HepG2 (cell line): ENCODE data around the gene TMEM154. TPM values are rescaled to one million over a fixed set of nuclear protein-coding genes. Genes with fewer than 3 reads are reported as not detected.

Experiments used
- ATAC-seq: fragments of 200-7000 bp; cut with Tn5 transposase; 3 replicates; pipeline ENCODE4 v1.9.1; 2020; ENCODE audit warnings: mild to moderate bottlenecking, moderate library complexity
- BruUV-seq: library from RNA; stranded (reverse); fragments of 400-500 nt; replicated peaks from 2 replicates; lab custom pipeline; 2021; lab: Mats Ljungman, UMichigan
- CTCF ChIA-PET: fragments of 300-600 bp; formaldehyde crosslinking; extraction: SDS; loops from one replicate; lab custom pipeline; 2021; ENCODE audit warnings: low total read pairs, inconsistent platforms, low intra/inter-chr PET ratio; lab: Yijun Ruan, JAX
- POLR2A ChIA-PET: fragments of 350-600 bp; sonication (Branson Sonifier 250); formaldehyde crosslinking; loops from one replicate; lab custom pipeline; 2020; ENCODE audit warnings: antibody characterized with exemption, inconsistent platforms; lab: Yijun Ruan, JAX
- DNase-seq: peaks from one replicate; pipeline ENCODE4 v3.0.0-alpha.2; 2015; ENCODE audit warnings: low spot score
- FAIRE-seq: peaks from 3 replicates; lab custom pipeline; 2011; peaks lifted over from hg19 to GRCh38; lab: Jason Lieb, UNC
- H2AFZ ChIP-seq: one replicate; pipeline ENCODE4 v1.6.1; 2011; ENCODE audit warnings: low read length, inconsistent platforms
- H3K27ac ChIP-seq: fragments of 300-600 bp; 3 replicates; pipeline ENCODE4 v1.8.0; 2011; ENCODE audit warnings: mixed run types, mild to moderate bottlenecking, mixed read lengths, low read length, inconsistent platforms; ENCODE audit not compliant: insufficient read depth; ENCODE audit errors: extremely low read length
- H3K27me3 ChIP-seq, 2 experiments: fragments of 200-600 bp in 1 of 2; 2 replicates in 1 of 2; 3 replicates in 1 of 2; pipeline versions ENCODE4 v1.6.0 to v1.8.0; 2011; ENCODE audit warnings: low read length in 2 of 2, mild to moderate bottlenecking in 2 of 2, moderate library complexity in 2 of 2, inconsistent platforms in 1 of 2; ENCODE audit not compliant: insufficient read depth in 2 of 2, control insufficient read depth in 1 of 2
- H3K36me3 ChIP-seq, 2 experiments: fragments of 200-600 bp in 1 of 2; replicated peaks in 1 of 2; 2 replicates in 1 of 2; 3 replicates in 1 of 2; pipeline versions ENCODE4 v1.5.1 to v1.8.0; 2011; ENCODE audit warnings: low read length in 2 of 2, inconsistent platforms in 1 of 2; ENCODE audit not compliant: insufficient read depth in 2 of 2, control insufficient read depth in 1 of 2
- H3K4me1 ChIP-seq: 2 replicates; pipeline ENCODE4 v1.5.1; 2012; ENCODE audit warnings: low read length, inconsistent platforms; ENCODE audit not compliant: insufficient read depth
- H3K4me2 ChIP-seq: 2 replicates; pipeline ENCODE4 v1.6.0; 2011; ENCODE audit warnings: low read depth, low read length, inconsistent platforms
- H3K4me3 ChIP-seq, 3 experiments: fragments of 200-600 bp in 1 of 3; sonication (generic), shearing (Covaris generic) in 1 of 3; replicated peaks in 1 of 3; 2 replicates each; pipeline ENCODE4 v1.5.1; 2011 to 2016; ENCODE audit warnings: low read length in 3 of 3, inconsistent platforms in 2 of 3, low read depth in 2 of 3, mild to moderate bottlenecking in 2 of 3, control low read depth in 1 of 3, mixed read lengths in 1 of 3; ENCODE audit not compliant: insufficient read depth in 1 of 3
- H3K79me2 ChIP-seq: one replicate; pipeline ENCODE4 v1.6.1; 2011; ENCODE audit warnings: low read length, inconsistent platforms; ENCODE audit not compliant: insufficient read depth
- H3K9ac ChIP-seq: 2 replicates; pipeline ENCODE4 v1.6.0; 2011; ENCODE audit warnings: mild to moderate bottlenecking, low read depth, low read length, inconsistent platforms; ENCODE audit not compliant: insufficient read depth
- H3K9me3 ChIP-seq: 2 replicates; pipeline ENCODE4 v1.5.1; 2012; ENCODE audit warnings: mild to moderate bottlenecking, low read length
- H4K20me1 ChIP-seq: 2 replicates; pipeline ENCODE4 v1.6.0; 2011; ENCODE audit warnings: inconsistent platforms, mild to moderate bottlenecking, low read length, moderate library complexity; ENCODE audit not compliant: insufficient read depth
- CENPX ChIP-seq: sonication (generic); formaldehyde crosslinking; IDR thresholded peaks from 2 replicates; pipeline ENCODE4 v1.9.0; 2021; ENCODE audit warnings: mild to moderate bottlenecking, missing genetic modification reagents, moderate library complexity
- FOXK1 ChIP-seq: sonication (generic); formaldehyde crosslinking; IDR thresholded peaks from 2 replicates; pipeline ENCODE4 v1.4.0; 2020; ENCODE audit warnings: low read depth, missing genetic modification reagents, borderline replicate concordance
- FOXP4 ChIP-seq: sonication (generic); formaldehyde crosslinking; IDR thresholded peaks from 2 replicates; pipeline ENCODE4 v1.4.0; 2020; ENCODE audit warnings: missing genetic modification reagents
- NCOA5 ChIP-seq: sonication (generic); formaldehyde crosslinking; IDR thresholded peaks from 2 replicates; pipeline ENCODE4 v1.4.0; 2020; ENCODE audit warnings: missing genetic modification reagents
- NCOR1 ChIP-seq: fragments of 200-600 bp; sonication (generic); IDR thresholded peaks from 2 replicates; pipeline ENCODE4 v1.7.0; 2017; ENCODE audit warnings: antibody characterized with exemption, low read length, borderline replicate concordance
- NFE2L2 ChIP-seq: fragments of 150-350 bp; IDR thresholded peaks from 2 replicates; pipeline ENCODE4 v1.6.1; 2014; ENCODE audit warnings: low read length
- SIN3A ChIP-seq: IDR thresholded peaks from 2 replicates; pipeline ENCODE4 v1.6.1; 2011; ENCODE audit warnings: low read depth, mild to moderate bottlenecking, control low read depth, low read length, borderline replicate concordance
- SP4 ChIP-seq: sonication (generic); formaldehyde crosslinking; IDR thresholded peaks from 2 replicates; pipeline ENCODE4 v1.8.1; 2023; ENCODE audit warnings: mild to moderate bottlenecking, missing genetic modification reagents
- TBX2 ChIP-seq: sonication (generic); formaldehyde crosslinking; IDR thresholded peaks from 2 replicates; pipeline ENCODE4 v1.5.0; 2020; ENCODE audit warnings: missing genetic modification reagents, mild to moderate bottlenecking, borderline replicate concordance
- WIZ ChIP-seq: sonication (generic); formaldehyde crosslinking; IDR thresholded peaks from 2 replicates; pipeline ENCODE4 v1.5.1; 2020; ENCODE audit warnings: mild to moderate bottlenecking, missing genetic modification reagents
- XBP1 ChIP-seq: sonication (generic); formaldehyde crosslinking; IDR thresholded peaks from 2 replicates; pipeline ENCODE4 v1.5.0; 2020; ENCODE audit warnings: missing genetic modification reagents
- YEATS2 ChIP-seq: sonication (generic); formaldehyde crosslinking; IDR thresholded peaks from 2 replicates; pipeline ENCODE4 v1.4.0; 2020; ENCODE audit warnings: missing genetic modification reagents, borderline replicate concordance
- ZNF224 ChIP-seq: sonication (generic); formaldehyde crosslinking; IDR thresholded peaks from 2 replicates; pipeline ENCODE4 v1.5.0; 2020; ENCODE audit warnings: mild to moderate bottlenecking, missing genetic modification reagents
- ZNF337 ChIP-seq: sonication (generic); formaldehyde crosslinking; IDR thresholded peaks from 2 replicates; pipeline ENCODE4 v1.5.1; 2020; ENCODE audit warnings: missing genetic modification reagents, low read depth, mild to moderate bottlenecking, borderline replicate concordance
- ZNF484 ChIP-seq: sonication (generic); formaldehyde crosslinking; IDR thresholded peaks from 2 replicates; pipeline ENCODE4 v1.5.1; 2020; ENCODE audit warnings: mild to moderate bottlenecking, low read depth, missing genetic modification reagents, borderline replicate concordance
- ZNF607 ChIP-seq: sonication (generic); formaldehyde crosslinking; IDR thresholded peaks from 2 replicates; pipeline ENCODE4 v1.5.1; 2020; ENCODE audit warnings: missing genetic modification reagents, mild to moderate bottlenecking, borderline replicate concordance
- ZNF75D ChIP-seq: sonication (generic); formaldehyde crosslinking; IDR thresholded peaks from 2 replicates; pipeline ENCODE4 v1.8.1; 2023; ENCODE audit warnings: missing genetic modification reagents, mild to moderate bottlenecking, borderline replicate concordance
- ZNF781 ChIP-seq: sonication (generic); formaldehyde crosslinking; IDR thresholded peaks from 2 replicates; pipeline ENCODE4 v1.5.1; 2020; ENCODE audit warnings: borderline replicate concordance, mild to moderate bottlenecking, missing genetic modification reagents; ENCODE audit errors: not compliant biosample characterization
- ZSCAN21 ChIP-seq: sonication (generic); formaldehyde crosslinking; IDR thresholded peaks from 2 replicates; pipeline ENCODE4 v1.8.0; 2022; ENCODE audit warnings: mild to moderate bottlenecking, missing genetic modification reagents, moderate library complexity, borderline replicate concordance
- WGBS: methylation state at CpG from one replicate; pipeline ENCODE4 v1.1.6; 2017; ENCODE audit warnings: low lambda C conversion rate; 5-methylcytosine and 5-hydroxymethylcytosine counted together
- in situ Hi-C: cut with HindIII; loops from 2 replicates; pipeline ENCODE4 v1.10.0; 2017; ENCODE audit warnings: low pct_unique_long_range_greater_than_20kb; ENCODE audit not compliant: extremely low pct_ligation_motif_present
- intact Hi-C: fragments of 100-400 bp; cut with micrococcal nuclease; formaldehyde crosslinking; loops from one replicate; pipeline ENCODE4 v1.10.0; 2022; ENCODE audit not compliant: unreplicated experiment
- polyA plus RNA-seq, 8 experiments: library from polyadenylated mRNA; depleted of rRNA in 3 of 8; stranded (reverse) in 7 of 8; unstranded in 1 of 8; fragments of >200 nt; fragmentation: Illumina TruSeq in 4 of 8; extraction: Trizol in 4 of 8; gene quantifications; 2 replicates each; pipeline versions ENCODE4 v1.2.1 to v1.2.3, GENCODE V29; 2011 to 2016; ENCODE audit warnings: low read depth in 4 of 8, missing spikeins in 1 of 8, mixed read lengths in 1 of 8; ENCODE audit not compliant: insufficient read depth in 1 of 8
- total RNA-seq, 5 experiments: library from RNA; depleted of rRNA; stranded (reverse); fragments of >200 nt; fragmentation: Illumina TruSeq; extraction: Trizol; gene quantifications; 2 replicates each; pipeline ENCODE4 v1.2.3, GENCODE V29; 2016; ENCODE audit warnings: low read depth in 1 of 5

Gene TMEM154
- total and polyA plus RNA-seq, 2 of the 13 experiments (the other 11 are each of a cell fraction or from before 2014, with no cell fraction given): 0.03 TPM; not detected in 1

- H3K79me2 ChIP-seq: no peaks in the 10 kb centered on the region
- H3K4me2 ChIP-seq: peak overlapping the region; percentile 30
- no peak overlapping the region for H3K27ac ChIP-seq
- TF ChIP-seq ZNF224 (CRISPR knock-in tag) (no peak), NCOR1 (no peak), ZSCAN21 (CRISPR knock-in tag) (no peak), NFE2L2 (no peak), ZNF484 (CRISPR knock-in tag) (no peak), WIZ (CRISPR knock-in tag) (no peak), CENPX (CRISPR knock-in tag) (no peak), XBP1 (CRISPR knock-in tag) (no peak), FOXK1 (no peak), ZNF781 (CRISPR knock-in tag) (no peak)
- TF ChIP-seq, all 625 proteins: peak for 0
- no peak overlapping the region for H2AFZ ChIP-seq
- H4K20me1 ChIP-seq: no peaks in the 10 kb centered on the region
- WGBS: 14% methylated on average over 1 of the region's 1 CpG
- in situ Hi-C loops: no loop called here
- DNase-seq: no peak
- BruUV-seq: no TSS peak
- intact Hi-C loops: no loop called here
- H3K4me3 ChIP-seq: no peak overlapping the region
- CTCF ChIA-PET: no interaction called here
- H3K4me1 ChIP-seq: no peaks in the 10 kb centered on the region; the same call in 1 of the 2 replicates
- peak; percentile 38; the same call in 2 of the 3 replicates for ATAC-seq
- no peaks in the 10 kb centered on the region for H3K36me3 ChIP-seq
- H3K27me3 ChIP-seq: no peaks in the 10 kb centered on the region; a peak in 1 of 5 replicates
- no peaks in the 10 kb centered on the region for H3K9me3 ChIP-seq
- POLR2A ChIA-PET: no interaction called here
- FAIRE-seq: no peak
- H3K9ac ChIP-seq: no peak overlapping the region
Measured at GRCh38 chr4:152708361-152708760, 28.6 kb upstream of the TMEM154 start.

GRCh38 chr4:152707632-152708031 is 27.8 kb upstream of the TMEM154 start:
- Histone ChIP-seq H3K36me3 (no peaks in the 10 kb centered on the region), H3K4me3 (no peak overlapping the region), H3K79me2 (no peaks in the 10 kb centered on the region), H3K4me2 (no peak overlapping the region), H2AFZ (no peak overlapping the region), H3K9me3 (no peaks in the 10 kb centered on the region), H3K4me1 (no peaks in the 10 kb centered on the region; the same call in 1 of the 2 replicates), H3K27me3 (no peaks in the 10 kb centered on the region; a peak in 1 of 5 replicates), H3K9ac (no peak overlapping the region), H3K27ac (no peak overlapping the region), H4K20me1 (no peaks in the 10 kb centered on the region)
- POLR2A ChIA-PET: no interaction called here
- 66% methylated on average over 5 of the region's 5 CpGs for WGBS
- ATAC-seq: no peak
- no peak for FAIRE-seq
- DNase-seq: no peak
- intact Hi-C loops (no loop called here), in situ Hi-C loops (no loop called here)
- CTCF ChIA-PET: no interaction called here
- BruUV-seq: no TSS peak
- TF ChIP-seq SP4 (CRISPR knock-in tag) (no peak), TBX2 (CRISPR knock-in tag) (no peak), ZNF75D (CRISPR knock-in tag) (no peak), SIN3A (no peak), FOXP4 (CRISPR knock-in tag) (no peak), ZNF337 (no peak), NCOA5 (CRISPR knock-in tag) (no peak), ZNF607 (CRISPR knock-in tag) (no peak), YEATS2 (CRISPR knock-in tag) (no peak)
